Naive thymus-derived CD4-positive, alpha-beta T cell (primary cell): ENCODE measurements around the gene MFSD6. TPM values are rescaled to one million over a fixed set of nuclear protein-coding genes. Genes with fewer than 3 reads are reported as not detected.
A peak's percentile ranks its signal among the peaks of the same experiment; 100 is the strongest.

Experiments
- ATAC-seq: fragments of 150-1000 bp; cut with Tn5 transposase; 2 replicates; pipeline ENCODE4 v1.10.0; 2021; ENCODE audit warnings: mild to moderate bottlenecking, moderate library complexity
- CTCF ChIA-PET: fragments of 350-600 bp; sonication (Branson Sonifier 250); formaldehyde crosslinking; loops from one replicate; lab custom pipeline; 2021; ENCODE audit warnings: antibody characterized with exemption; lab: Charles Lee
- POLR2A ChIA-PET: fragments of 350-600 bp; sonication (Branson Sonifier 250); formaldehyde crosslinking; loops from one replicate; lab custom pipeline; 2021; ENCODE audit warnings: antibody characterized with exemption, inconsistent platforms; lab: Charles Lee
- DNase-seq, 9 donors: peaks; one replicate each; pipeline versions ENCODE4 v3.0.0 to v3.0.0-alpha.2; 2020 to 2022; ENCODE audit warnings: mixed read lengths in 1 of 9
- H3K27ac ChIP-seq: one replicate; pipeline ENCODE4 v1.7.0; 2013; ENCODE audit warnings: mild to moderate bottlenecking, low read depth, low read length, moderate library complexity
- H3K27me3 ChIP-seq, 2 donors: one replicate each; pipeline ENCODE4 v1.7.0; 2013; ENCODE audit warnings: low read length in 2 of 2, mild to moderate bottlenecking in 2 of 2, moderate library complexity in 2 of 2; ENCODE audit not compliant: control insufficient read depth in 2 of 2, insufficient read depth in 2 of 2
- H3K36me3 ChIP-seq, 3 experiments: 1 replicate in 2 of 3; 2 replicates in 1 of 3; pipeline ENCODE4 v1.7.0; 2013; ENCODE audit warnings: low read length in 3 of 3, mild to moderate bottlenecking in 3 of 3, moderate library complexity in 1 of 3; ENCODE audit not compliant: insufficient read depth in 3 of 3, control insufficient read depth in 2 of 3
- H3K4me1 ChIP-seq, 2 donors: one replicate each; pipeline ENCODE4 v1.7.0; 2013; ENCODE audit warnings: low read length in 2 of 2, mild to moderate bottlenecking in 2 of 2, moderate library complexity in 1 of 2; ENCODE audit not compliant: control insufficient read depth in 2 of 2, insufficient read depth in 2 of 2
- H3K4me3 ChIP-seq: 2 replicates; pipeline ENCODE4 v1.7.0; 2013; ENCODE audit warnings: mild to moderate bottlenecking, low read length
- H3K9me3 ChIP-seq, 3 experiments: 1 replicate in 2 of 3; 2 replicates in 1 of 3; pipeline ENCODE4 v1.7.0; 2013; ENCODE audit warnings: low read length in 3 of 3; ENCODE audit not compliant: control insufficient read depth in 2 of 3
- H3K27ac Mint-ChIP-seq, 9 donors: one replicate each; pipeline ENCODE4 v1.8.0; 2020 to 2022; ENCODE audit warnings: mixed read lengths in 9 of 9, mild to moderate bottlenecking in 8 of 9, moderate library complexity in 5 of 9, inconsistent platforms in 2 of 9
- H3K27me3 Mint-ChIP-seq, 5 donors: one replicate each; pipeline ENCODE4 v1.8.0; 2021 to 2022; ENCODE audit warnings: mixed read lengths in 5 of 5, mild to moderate bottlenecking in 1 of 5
- H3K36me3 Mint-ChIP-seq, 5 donors: one replicate each; pipeline ENCODE4 v1.8.0; 2020 to 2022; ENCODE audit warnings: mixed read lengths in 5 of 5, mild to moderate bottlenecking in 3 of 5, inconsistent platforms in 1 of 5
- H3K4me1 Mint-ChIP-seq, 7 donors: one replicate each; pipeline ENCODE4 v1.8.0; 2020 to 2022; ENCODE audit warnings: mixed read lengths in 7 of 7, mild to moderate bottlenecking in 3 of 7, inconsistent platforms in 1 of 7
- H3K4me3 Mint-ChIP-seq, 10 donors: one replicate each; pipeline ENCODE4 v1.8.0; 2020 to 2022; ENCODE audit warnings: mild to moderate bottlenecking in 10 of 10, mixed read lengths in 10 of 10, moderate library complexity in 6 of 10, inconsistent platforms in 2 of 10
- H3K9me3 Mint-ChIP-seq, 11 donors: one replicate each; pipeline ENCODE4 v1.8.0; 2020 to 2022; ENCODE audit warnings: mixed read lengths in 11 of 11, mild to moderate bottlenecking in 4 of 11, inconsistent platforms in 1 of 11, moderate library complexity in 1 of 11
- intact Hi-C, 2 donors: fragments of 100-400 bp; cut with micrococcal nuclease; formaldehyde crosslinking; loops; one replicate each; pipeline ENCODE4 v1.15.1; 2023
- polyA plus RNA-seq, 2 donors: library from polyadenylated mRNA; unstranded; fragments of 300-500 nt; fragmentation: Illumina TruSeq; gene quantifications; one replicate each; pipeline ENCODE4 v1.2.3, GENCODE V29; 2021
- total RNA-seq, 6 experiments: library from RNA in 5 of 6; stranded (reverse) in 5 of 6; gene quantifications; 1 replicate in 5 of 6; 2 replicates in 1 of 6; pipeline ENCODE4 v1.2.3 and lab custom pipeline; 2021 to 2026

MFSD6 gene
- total and polyA plus RNA-seq, 7 experiments from 2014 or later = 16.5 to 49.3 (median 38.8) TPM

- Mint-ChIP-seq H3K27me3 (no peaks in the 10 kb centered on the region), H3K4me1 (peaks cover 17 to 57% (median 54%) of the 10 kb centered on the region in 7 donors), H3K9me3 (peaks cover 6 to 37% (median 17%) of the 10 kb centered on the region in 11 donors), H3K4me3 (peak overlapping the region; percentile 88 to 99 (median 93)), H3K36me3 (peaks cover 0 to 41% (median 14%) of the 10 kb centered on the region in 5 donors), H3K27ac (peak overlapping the region; percentile 94 to 100 (median 96))
- H3K4me3 ChIP-seq = peak overlapping the region; percentile 73
- H3K27me3 ChIP-seq = no peaks in the 10 kb centered on the region
- CTCF ChIA-PET = no interaction called here
- H3K27ac ChIP-seq = peak overlapping the region; percentile 96
- intact Hi-C loops = loop anchor here (2.0 to 10.0 kb wide), 5 partner anchors 146 to 1080 kb away; partner anchors contain the start of genes ANKAR (in 1 of the 2), ORMDL1 (in 1 of the 2), PMS1 (in 1 of the 2) and STAT4 (in 1 of the 2)
- peaks cover 0 to 5% (median under 1%) of the 10 kb centered on the region in 3 experiments for H3K9me3 ChIP-seq
- peaks cover 0 to 2% (median 0%) of the 10 kb centered on the region in 3 experiments for H3K36me3 ChIP-seq
- POLR2A ChIA-PET = interaction anchor here (0.5 to 3.5 kb wide), 13 partner anchors 9 to 443 kb away, joined by 3 to 50 read pairs (median 7); partner anchors contain the start of gene MFSD6
- H3K4me1 ChIP-seq = peaks cover 20 to 35% of the 10 kb centered on the region in 2 donors
- DNase-seq (no peak), ATAC-seq (no peak)
These were observed 126.9 kb downstream of the MFSD6 start for GRCh38 chr2:190535121-190535439.

GRCh38 chr2:190535586-190535985 lies 127.4 kb downstream of the MFSD6 start:
- peaks cover 20 to 30% of the 10 kb centered on the region in 2 donors for H3K4me1 ChIP-seq
- H3K36me3 ChIP-seq = peaks cover 0 to 2% (median 0%) of the 10 kb centered on the region in 3 experiments
- ATAC-seq (no peak), DNase-seq (no peak)
- H3K4me3 Mint-ChIP-seq = peak overlapping the region; percentile 54 to 99 (median 92)
- peaks cover 0 to 46% (median 17%) of the 10 kb centered on the region in 5 donors for H3K36me3 Mint-ChIP-seq
- ChIA-PET CTCF (no interaction called here), POLR2A (interaction anchor here (0.6 to 0.9 kb wide), 3 partner anchors 12 to 128 kb away, joined by 3 to 4 read pairs (median 3); no protein-coding TSS in a partner anchor)
- no peaks in the 10 kb centered on the region for H3K27me3 ChIP-seq
- peaks cover 6 to 42% (median 22%) of the 10 kb centered on the region in 11 donors for H3K9me3 Mint-ChIP-seq
- peaks cover 15 to 52% (median 49%) of the 10 kb centered on the region in 7 donors for H3K4me1 Mint-ChIP-seq
- peak overlapping the region; percentile 34 for H3K27ac ChIP-seq
- H3K4me3 ChIP-seq = no peak overlapping the region
- peaks cover 5 to 10% (median 6%) of the 10 kb centered on the region in 3 experiments for H3K9me3 ChIP-seq
- intact Hi-C loops = loop anchor here (2.0 to 10.0 kb wide), 5 partner anchors 145 to 1079 kb away; partner anchors contain the start of genes ANKAR (in 1 of the 2), ORMDL1 (in 1 of the 2), PMS1 (in 1 of the 2) and STAT4 (in 1 of the 2)
- no peaks in the 10 kb centered on the region for H3K27me3 Mint-ChIP-seq
- peak overlapping the region; percentile 71 to 100 (median 82) for H3K27ac Mint-ChIP-seq

- Histone ChIP-seq H3K4me3 (no peak overlapping the region), H3K27ac (no peak overlapping the region), H3K27me3 (no peaks in the 10 kb centered on the region), H3K4me1 (peaks cover 12% of the 10 kb centered on the region in 2 donors), H3K9me3 (peaks cover 5 to 10% (median 8%) of the 10 kb centered on the region in 3 experiments), H3K36me3 (peaks cover 0 to 2% (median 0%) of the 10 kb centered on the region in 3 experiments)
- DNase-seq (peak in 4 of 9 donors; percentile 28 to 63 (median 46)), ATAC-seq (no peak)
- Mint-ChIP-seq H3K9me3 (peaks cover 10 to 64% (median 43%) of the 10 kb centered on the region in 11 donors), H3K4me3 (no peak overlapping the region), H3K27me3 (no peaks in the 10 kb centered on the region), H3K36me3 (peaks cover 5 to 65% (median 30%) of the 10 kb centered on the region in 5 donors), H3K4me1 (peaks cover 10 to 31% (median 30%) of the 10 kb centered on the region in 7 donors), H3K27ac (peak overlapping the region in 6 of 9 donors; percentile 28 to 100 (median 48))
- ChIA-PET CTCF (no interaction called here), POLR2A (interaction anchor here (0.9 kb wide), 1 partner anchor 130 kb away, joined by 3 read pairs; the partner anchor contains the start of gene MFSD6)
- intact Hi-C loops = loop anchor here (10.0 kb wide), 2 partner anchors 863 to 1077 kb away; partner anchors contain the start of gene ANKAR (in 1 of the 2)
These were observed 129.6 kb downstream of the MFSD6 start for GRCh38 chr2:190537765-190538164.

GRCh38 chr2:190538201-190538600 lies 130.0 kb downstream of the MFSD6 start:
- DNase-seq (no peak), ATAC-seq (no peak)
- peaks cover 5 to 10% (median 8%) of the 10 kb centered on the region in 3 experiments for H3K9me3 ChIP-seq
- H3K27me3 ChIP-seq = no peaks in the 10 kb centered on the region
- no peaks in the 10 kb centered on the region for H3K27me3 Mint-ChIP-seq
- H3K4me1 Mint-ChIP-seq = peaks cover 9 to 26% (median 25%) of the 10 kb centered on the region in 7 donors
- H3K27ac Mint-ChIP-seq = peak overlapping the region in 6 of 9 donors; percentile 14 to 100 (median 41)
- peaks cover 8% of the 10 kb centered on the region in 2 donors for H3K4me1 ChIP-seq
- ChIA-PET CTCF (no interaction called here), POLR2A (interaction anchor here (0.7 to 0.9 kb wide), 3 partner anchors 76 to 131 kb away, joined by 3 to 4 read pairs (median 4); partner anchors contain the start of gene MFSD6)
- no peak overlapping the region for H3K4me3 Mint-ChIP-seq
- peaks cover 0 to 2% (median 0%) of the 10 kb centered on the region in 3 experiments for H3K36me3 ChIP-seq
- no peak overlapping the region for H3K4me3 ChIP-seq
- no peak overlapping the region for H3K27ac ChIP-seq
- H3K9me3 Mint-ChIP-seq = peaks cover 10 to 67% (median 46%) of the 10 kb centered on the region in 11 donors
- H3K36me3 Mint-ChIP-seq = peaks cover 5 to 68% (median 33%) of the 10 kb centered on the region in 5 donors
- intact Hi-C loops = loop anchor here (10.0 kb wide), 2 partner anchors 863 to 1077 kb away; partner anchors contain the start of gene ANKAR (in 1 of the 2)

GRCh38 chr2:190540048-190540447 lies 131.9 kb downstream of the MFSD6 start:
- CTCF ChIA-PET = no interaction called here
- no peak for DNase-seq
- H3K9me3 Mint-ChIP-seq = peaks cover 10 to 67% (median 46%) of the 10 kb centered on the region in 11 donors
- POLR2A ChIA-PET = interaction anchor here (0.6 kb wide), 1 partner anchor 879 kb away, joined by 3 read pairs; the partner anchor contains the start of gene ASNSD1
- peaks cover 5 to 73% (median 33%) of the 10 kb centered on the region in 5 donors for H3K36me3 Mint-ChIP-seq
- H3K4me1 ChIP-seq = peaks cover 0 to 5% of the 10 kb centered on the region in 2 donors
- H3K4me1 Mint-ChIP-seq = peaks cover 6 to 17% (median 15%) of the 10 kb centered on the region in 7 donors
- no peaks in the 10 kb centered on the region for H3K36me3 ChIP-seq
- no peaks in the 10 kb centered on the region for H3K27me3 Mint-ChIP-seq
- no peaks in the 10 kb centered on the region for H3K27me3 ChIP-seq
- intact Hi-C loops = no loop called here
- H3K4me3 Mint-ChIP-seq = no peak overlapping the region
- peaks cover 5 to 10% (median 8%) of the 10 kb centered on the region in 3 experiments for H3K9me3 ChIP-seq
- ATAC-seq = no peak
- H3K4me3 ChIP-seq = no peak overlapping the region
- H3K27ac ChIP-seq = no peak overlapping the region
- H3K27ac Mint-ChIP-seq = peak overlapping the region in 3 of 9 donors; percentile 7 to 52 (median 34)

GRCh38 chr2:190545093-190545492 lies 136.9 kb downstream of the MFSD6 start:
- H3K27me3 Mint-ChIP-seq = no peaks in the 10 kb centered on the region
- Histone ChIP-seq H3K4me1 (no peaks in the 10 kb centered on the region), H3K36me3 (no peaks in the 10 kb centered on the region), H3K9me3 (peaks cover 5 to 7% (median 5%) of the 10 kb centered on the region in 3 experiments), H3K4me3 (no peak overlapping the region), H3K27ac (no peak overlapping the region), H3K27me3 (no peaks in the 10 kb centered on the region)
- no peak for ATAC-seq
- peaks cover 0 to 4% (median 0%) of the 10 kb centered on the region in 7 donors for H3K4me1 Mint-ChIP-seq
- H3K36me3 Mint-ChIP-seq = peaks cover 5 to 37% (median 22%) of the 10 kb centered on the region in 5 donors
- H3K9me3 Mint-ChIP-seq = peaks cover 4 to 30% (median 23%) of the 10 kb centered on the region in 11 donors
- H3K4me3 Mint-ChIP-seq = no peak overlapping the region
- no peak overlapping the region for H3K27ac Mint-ChIP-seq
- DNase-seq = no peak
- POLR2A ChIA-PET = no interaction called here
- intact Hi-C loops = no loop called here
- CTCF ChIA-PET = no interaction called here
